ENCODE results near the gene FUOM. TPM values are rescaled to one million over a fixed set of nuclear protein-coding genes. Genes with fewer than 3 reads are reported as not detected.

FUOM gene
- total and polyA plus RNA-seq, 2 donors (not counting 3 experiments of a cell fraction or from before 2014, with no cell fraction given): 17.4 to 33.9 TPM

DNA sequence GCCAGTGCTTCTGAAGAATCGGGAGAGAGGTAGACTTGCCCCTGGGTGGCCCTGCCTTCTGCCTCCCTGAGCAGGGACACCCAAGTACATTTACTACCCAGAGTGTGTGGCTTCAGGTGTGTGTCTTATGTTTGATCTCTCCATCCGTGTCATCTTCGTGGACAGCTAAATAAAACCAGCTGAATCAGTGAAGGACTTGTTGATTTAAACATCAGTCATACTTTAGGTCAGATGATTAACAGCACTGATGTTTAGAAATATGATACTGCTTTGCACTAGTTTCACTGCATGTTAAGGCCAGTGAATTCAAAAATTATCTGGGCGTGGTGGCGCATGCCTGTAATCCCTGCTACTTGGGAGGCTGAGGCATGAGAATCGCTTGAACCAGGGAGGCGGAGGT lies 40.1 kb upstream of the FUOM start:
- no peak overlapping the region for H2AFZ ChIP-seq (ENCODE audit: low read depth, low read length)
- BruUV-seq (replicated peaks): no TSS peak
- POLR2A ChIA-PET: no interaction called here
- dilution Hi-C loops (cut with MboI; ENCODE audit: extremely low pct_ligation_motif_present, low sequenced_read_pairs): no loop called here
- no peaks in the 10 kb centered on the region for H3K9me3 ChIP-seq (replicated peaks; ENCODE audit: control insufficient read depth, insufficient read depth, low read length)
- H3K4me2 ChIP-seq (ENCODE audit: insufficient read depth, low read length): no peak overlapping the region
- H3K27ac ChIP-seq (ENCODE audit: insufficient read depth, low read depth, low read length): no peak overlapping the region
- no peak for DNase-seq (ENCODE audit: low read depth, low spot score)
- peaks cover 33% of the 10 kb centered on the region for H3K79me2 ChIP-seq (ENCODE audit: control insufficient read depth, insufficient read depth, low read length)
- intact Hi-C loops (cut with micrococcal nuclease): no loop called here
- no peaks in the 10 kb centered on the region for H3K27me3 ChIP-seq (ENCODE audit: control insufficient read depth in 2 of 2, insufficient read depth in 2 of 2, low read length in 2 of 2)
- no peaks in the 10 kb centered on the region for H4K20me1 ChIP-seq (replicated peaks; ENCODE audit: control insufficient read depth, extremely low read depth, insufficient read depth, low read length)
- H3K4me3 ChIP-seq (replicated peaks in 1 of 3; ENCODE audit: insufficient read depth in 1 of 3, low read depth in 1 of 3, low read length in 3 of 3): no peak overlapping the region
- no peaks in the 10 kb centered on the region for H3K9me1 ChIP-seq (replicated peaks; ENCODE audit: control insufficient read depth, extremely low read depth, insufficient read depth, low read length)
- no peak overlapping the region for H3K9ac ChIP-seq (replicated peaks; ENCODE audit: extremely low read depth, insufficient read depth, low read length)
- no peak for TF ChIP-seq POLR2A (IDR thresholded peaks at IDR 0.05; ENCODE audit: low read depth, low read length)
- TF ChIP-seq FOS (IDR thresholded peaks at IDR 0.05; ENCODE audit: borderline replicate concordance, insufficient read depth, low read length): no peak
- TF ChIP-seq JUN (IDR thresholded peaks at IDR 0.05; ENCODE audit: borderline replicate concordance, insufficient read depth, insufficient read length, low read depth): no peak
- no peak for TF ChIP-seq MYC (IDR thresholded peaks at IDR 0.05; ENCODE audit: low read depth, low read length)
- no peak for TF ChIP-seq GATA2 (IDR thresholded peaks at IDR 0.05; ENCODE audit: insufficient read depth, insufficient read length, low read depth, low read length)
- CTCF ChIA-PET: no interaction called here
- H3K4me1 ChIP-seq (ENCODE audit: control insufficient read depth, extremely low read depth, insufficient read depth, low read length): peaks cover 4% of the 10 kb centered on the region
- H3K36me3 ChIP-seq (ENCODE audit: control insufficient read depth in 2 of 2, extremely low read depth in 1 of 2, insufficient read depth in 2 of 2, low read length in 2 of 2): peaks cover 11 to 26% of the 10 kb centered on the region in 2 experiments
- FAIRE-seq: no peak

DNA sequence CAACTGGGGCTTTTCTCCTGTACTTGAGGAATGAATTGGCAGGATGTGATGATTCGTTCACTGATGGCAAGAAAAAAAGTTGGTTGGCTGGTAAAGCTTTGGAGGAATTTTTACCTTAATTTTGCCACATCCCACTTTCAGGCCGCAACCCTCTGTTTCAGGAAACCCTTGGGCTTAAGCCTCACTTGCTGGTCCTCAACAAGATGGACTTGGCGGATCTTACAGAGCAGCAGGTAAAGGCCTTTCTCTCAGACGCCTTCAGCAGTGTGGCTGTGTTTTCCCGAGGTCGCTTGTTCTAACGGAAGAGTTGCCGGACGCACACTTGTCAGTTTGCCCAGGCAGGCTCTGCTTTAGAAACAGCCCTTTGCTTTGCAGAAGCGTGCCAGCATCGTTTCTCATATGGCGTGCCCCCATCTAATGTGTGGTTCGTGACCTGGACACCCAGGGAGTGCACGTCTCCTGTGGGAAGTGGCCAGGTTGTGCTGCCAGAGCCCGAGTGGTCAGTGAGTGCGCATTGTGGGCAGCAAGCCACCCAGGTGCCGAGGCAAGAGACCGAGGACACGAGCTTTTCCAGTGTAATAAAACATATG lies 38.3 kb upstream of the FUOM start:
- TF ChIP-seq POLR2A (IDR thresholded peaks at IDR 0.05; ENCODE audit: low read depth, low read length): no peak
- TF ChIP-seq, protein P1, sequence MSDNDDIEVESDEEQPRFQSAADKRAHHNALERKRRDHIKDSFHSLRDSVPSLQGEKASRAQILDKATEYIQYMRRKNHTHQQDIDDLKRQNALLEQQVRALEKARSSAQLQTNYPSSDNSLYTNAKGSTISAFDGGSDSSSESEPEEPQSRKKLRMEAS (IDR thresholded peaks at IDR 0.05; ENCODE audit: insufficient read depth, insufficient read length): no peak
- TF ChIP-seq POLR2AphosphoS5 (IDR thresholded peaks at IDR 0.05; ENCODE audit: insufficient read depth, low read depth, low read length): no peak
- no peak for TF ChIP-seq MYC (IDR thresholded peaks at IDR 0.05; ENCODE audit: low read depth, low read length)
- TF ChIP-seq, protein P2, sequence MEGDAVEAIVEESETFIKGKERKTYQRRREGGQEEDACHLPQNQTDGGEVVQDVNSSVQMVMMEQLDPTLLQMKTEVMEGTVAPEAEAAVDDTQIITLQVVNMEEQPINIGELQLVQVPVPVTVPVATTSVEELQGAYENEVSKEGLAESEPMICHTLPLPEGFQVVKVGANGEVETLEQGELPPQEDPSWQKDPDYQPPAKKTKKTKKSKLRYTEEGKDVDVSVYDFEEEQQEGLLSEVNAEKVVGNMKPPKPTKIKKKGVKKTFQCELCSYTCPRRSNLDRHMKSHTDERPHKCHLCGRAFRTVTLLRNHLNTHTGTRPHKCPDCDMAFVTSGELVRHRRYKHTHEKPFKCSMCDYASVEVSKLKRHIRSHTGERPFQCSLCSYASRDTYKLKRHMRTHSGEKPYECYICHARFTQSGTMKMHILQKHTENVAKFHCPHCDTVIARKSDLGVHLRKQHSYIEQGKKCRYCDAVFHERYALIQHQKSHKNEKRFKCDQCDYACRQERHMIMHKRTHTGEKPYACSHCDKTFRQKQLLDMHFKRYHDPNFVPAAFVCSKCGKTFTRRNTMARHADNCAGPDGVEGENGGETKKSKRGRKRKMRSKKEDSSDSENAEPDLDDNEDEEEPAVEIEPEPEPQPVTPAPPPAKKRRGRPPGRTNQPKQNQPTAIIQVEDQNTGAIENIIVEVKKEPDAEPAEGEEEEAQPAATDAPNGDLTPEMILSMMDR (IDR thresholded peaks at IDR 0.05; ENCODE audit: extremely low read depth in 1 of 2, insufficient read depth in 1 of 2, low read depth in 1 of 2, low read length in 2 of 2): no peak
- no peak for TF ChIP-seq EZH2 (IDR thresholded peaks at IDR 0.05; ENCODE audit: borderline replicate concordance, low read depth, low read length, severe bottlenecking)
- no peak for TF ChIP-seq GATA2 (IDR thresholded peaks at IDR 0.05; ENCODE audit: insufficient read depth, insufficient read length, low read depth, low read length)
- TF ChIP-seq FOS (IDR thresholded peaks at IDR 0.05; ENCODE audit: borderline replicate concordance, insufficient read depth, low read length): no peak
- peaks cover 33% of the 10 kb centered on the region for H3K79me2 ChIP-seq (ENCODE audit: control insufficient read depth, insufficient read depth, low read length)
- H3K9ac ChIP-seq (replicated peaks; ENCODE audit: extremely low read depth, insufficient read depth, low read length): no peak overlapping the region
- no peak overlapping the region for H3K4me2 ChIP-seq (ENCODE audit: insufficient read depth, low read length)
- CTCF ChIA-PET: no interaction called here
- no TSS peak for BruUV-seq (replicated peaks)
- no peaks in the 10 kb centered on the region for H4K20me1 ChIP-seq (replicated peaks; ENCODE audit: control insufficient read depth, extremely low read depth, insufficient read depth, low read length)
- peaks cover 4% of the 10 kb centered on the region for H3K4me1 ChIP-seq (ENCODE audit: control insufficient read depth, extremely low read depth, insufficient read depth, low read length)
- dilution Hi-C loops (cut with MboI; ENCODE audit: extremely low pct_ligation_motif_present, low sequenced_read_pairs) (no loop called here), intact Hi-C loops (cut with micrococcal nuclease) (no loop called here)
- H3K27me3 ChIP-seq (ENCODE audit: control insufficient read depth in 2 of 2, insufficient read depth in 2 of 2, low read length in 2 of 2): no peaks in the 10 kb centered on the region
- POLR2A ChIA-PET: no interaction called here
- no peak overlapping the region for H3K27ac ChIP-seq (ENCODE audit: insufficient read depth, low read depth, low read length)
- FAIRE-seq: peak; percentile 57
- no peaks in the 10 kb centered on the region for H3K9me3 ChIP-seq (replicated peaks; ENCODE audit: control insufficient read depth, insufficient read depth, low read length)
- DNase-seq (ENCODE audit: low read depth, low spot score): no peak
- peaks cover 11 to 15% of the 10 kb centered on the region in 2 experiments for H3K36me3 ChIP-seq (ENCODE audit: control insufficient read depth in 2 of 2, extremely low read depth in 1 of 2, insufficient read depth in 2 of 2, low read length in 2 of 2)
- H2AFZ ChIP-seq (ENCODE audit: low read depth, low read length): no peak overlapping the region
- H3K4me3 ChIP-seq (replicated peaks in 1 of 3; ENCODE audit: insufficient read depth in 1 of 3, low read depth in 1 of 3, low read length in 3 of 3): no peak overlapping the region
- no peaks in the 10 kb centered on the region for H3K9me1 ChIP-seq (replicated peaks; ENCODE audit: control insufficient read depth, extremely low read depth, insufficient read depth, low read length)

All from endothelial cell of umbilical vein (primary cell).